Measurements from ENCODE around the gene PARP8. TPM values are rescaled to one million over a fixed set of nuclear protein-coding genes. Genes with fewer than 3 reads are reported as not detected.

Gene PARP8
- total and polyA plus RNA-seq, 2 of the 4 experiments (the other 2 are of a cell fraction), result 6.9 to 8.2 TPM

- Histone ChIP-seq H3K4me3 (ENCODE audit: insufficient read depth, low read depth, low read length) (no peak overlapping the region), H3K56ac (ENCODE audit: extremely low read depth, insufficient read depth, low read length) (no peak overlapping the region), H4K91ac (ENCODE audit: insufficient read depth, low read depth, low read length) (no peak overlapping the region), H2AK9ac (replicated peaks; ENCODE audit: low read depth, low read length, poor library complexity) (no peak overlapping the region), H4K8ac (ENCODE audit: low read depth in 2 of 2, low read length in 2 of 2) (no peak overlapping the region), H3K9ac (ENCODE audit: low read depth, low read length) (no peak overlapping the region), H3K9me3 (ENCODE audit: control insufficient read depth, insufficient read depth, low read length) (no peaks in the 10 kb centered on the region), H3K36me3 (ENCODE audit: control insufficient read depth, insufficient read depth, low read length) (no peaks in the 10 kb centered on the region), H2BK20ac (ENCODE audit: low read depth, low read length) (no peak overlapping the region), H3K79me1 (ENCODE audit: low read depth in 1 of 2, low read length in 2 of 2) (peaks cover 0 to 11% of the 10 kb centered on the region in 2 experiments; a peak in 3 of 4 replicates), H3K18ac (ENCODE audit: low read depth, low read length) (no peak overlapping the region), H2BK5ac (ENCODE audit: low read depth, low read length, poor library complexity, severe bottlenecking) (no peak overlapping the region), H2AK5ac (ENCODE audit: low read depth, low read length) (no peak overlapping the region), H3K23ac (ENCODE audit: low read depth, low read length) (no peak overlapping the region), H3K4me2 (ENCODE audit: low read depth, low read length) (no peak overlapping the region), H2BK15ac (ENCODE audit: low read depth, low read length) (no peak overlapping the region), H3K9me1 (ENCODE audit: insufficient read depth, low read length) (no peaks in the 10 kb centered on the region; the same call in 1 of the 2 replicates), H3K14ac (replicated peaks; ENCODE audit: low read depth, low read length) (no peak overlapping the region), H3K4me1 (ENCODE audit: control insufficient read depth, insufficient read depth, low read length) (no peaks in the 10 kb centered on the region), H3K27ac (ENCODE audit: insufficient read depth, low read length) (no peak overlapping the region), H3K27me3 (ENCODE audit: control insufficient read depth, insufficient read depth, low read length) (no peaks in the 10 kb centered on the region), H2BK120ac (ENCODE audit: low read depth, low read length) (no peak overlapping the region), H4K20me1 (ENCODE audit: insufficient read depth, low read length) (peaks cover 5% of the 10 kb centered on the region; the same call in 1 of the 2 replicates), H4K5ac (ENCODE audit: low read depth, low read length) (no peak overlapping the region), H3K4ac (ENCODE audit: low read depth, low read length) (no peak overlapping the region), H2AFZ (replicated peaks; ENCODE audit: low read length, poor library complexity) (no peak overlapping the region)
- in situ Hi-C loops (cut with MboI; ENCODE audit: low sequenced_read_pairs) (no loop called here), intact Hi-C loops (cut with micrococcal nuclease) (no loop called here), dilution Hi-C loops (cut with HindIII; ENCODE audit: low sequenced_read_pairs, unreplicated experiment) (no loop called here)
- ATAC-seq (ENCODE audit: low read depth) (no peak), DNase-seq (no peak)
- ChIA-PET CTCF (no interaction called here), POLR2A (ENCODE audit: unreplicated experiment) (no interaction called here)
- 0% methylated on average over 1 of the region's 4 CpGs; no CpG with 5 or more reads in 1 of the 2 experiments for WGBS, 2 experiments (ENCODE audit: extremely low coverage in 2 of 2, insufficient read length in 1 of 2)
- BruUV-seq (replicated peaks), result no TSS peak
- no peak for TF ChIP-seq RCOR1 (IDR thresholded peaks at IDR 0.05; ENCODE audit: insufficient replicate concordance, low read length)
- TF ChIP-seq RAD21 (IDR thresholded peaks at IDR 0.05; ENCODE audit: low read length), result no peak
- TF ChIP-seq MXI1 (IDR thresholded peaks at IDR 0.05; ENCODE audit: borderline replicate concordance, low read depth, low read length), result no peak
- no peak for TF ChIP-seq CEBPB (IDR thresholded peaks at IDR 0.05; ENCODE audit: low read depth, low read length)
- TF ChIP-seq FOS (IDR thresholded peaks at IDR 0.05; ENCODE audit: low read depth, low read length), result no peak
- TF ChIP-seq BHLHE40 (IDR thresholded peaks at IDR 0.05; ENCODE audit: low read depth, low read length), result no peak
- no peak for TF ChIP-seq SMC3 (IDR thresholded peaks at IDR 0.05; ENCODE audit: low read depth, low read length)
- TF ChIP-seq MAZ (IDR thresholded peaks at IDR 0.05; ENCODE audit: borderline replicate concordance, low read depth, low read length), result no peak
- TF ChIP-seq, protein P1, sequence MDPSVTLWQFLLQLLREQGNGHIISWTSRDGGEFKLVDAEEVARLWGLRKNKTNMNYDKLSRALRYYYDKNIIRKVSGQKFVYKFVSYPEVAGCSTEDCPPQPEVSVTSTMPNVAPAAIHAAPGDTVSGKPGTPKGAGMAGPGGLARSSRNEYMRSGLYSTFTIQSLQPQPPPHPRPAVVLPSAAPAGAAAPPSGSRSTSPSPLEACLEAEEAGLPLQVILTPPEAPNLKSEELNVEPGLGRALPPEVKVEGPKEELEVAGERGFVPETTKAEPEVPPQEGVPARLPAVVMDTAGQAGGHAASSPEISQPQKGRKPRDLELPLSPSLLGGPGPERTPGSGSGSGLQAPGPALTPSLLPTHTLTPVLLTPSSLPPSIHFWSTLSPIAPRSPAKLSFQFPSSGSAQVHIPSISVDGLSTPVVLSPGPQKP (IDR thresholded peaks at IDR 0.05; ENCODE audit: borderline replicate concordance, low read depth, low read length), result no peak
- TF ChIP-seq RFX5 (IDR thresholded peaks at IDR 0.05; ENCODE audit: low read depth, low read length), result no peak
- no peak for TF ChIP-seq MAFK (IDR thresholded peaks at IDR 0.05; ENCODE audit: low read depth, low read length)
- no peak for TF ChIP-seq CTCF (conservative IDR thresholded peaks at IDR 0.05; ENCODE audit: low read depth, low read length)
Measured at GRCh38 chr5:50730841-50731240, 64.4 kb downstream of the PARP8 start.

Data from IMR-90 (cell line).